GM06990 (cell line): ENCODE measurements around the gene CNN2.

Experiments used
- DNase-seq: peaks from one replicate; pipeline ENCODE4 v3.0.0-alpha.2; 2011; ENCODE audit not compliant: insufficient read length; ENCODE audit errors: extremely low read depth
- H3K27me3 ChIP-seq: replicated peaks from 2 replicates; pipeline ENCODE4 v1.6.0; 2011; ENCODE audit warnings: low read length; ENCODE audit not compliant: control insufficient read depth, insufficient read depth
- H3K36me3 ChIP-seq: 2 replicates; pipeline ENCODE4 v1.5.1; 2011; ENCODE audit warnings: low read length; ENCODE audit not compliant: control insufficient read depth, insufficient read depth
- H3K4me3 ChIP-seq: replicated peaks from 2 replicates; pipeline ENCODE4 v1.5.1; 2011; ENCODE audit warnings: low read depth, mild to moderate bottlenecking, control low read depth, low read length
- TF ChIP-seq, protein P1 (sequence below): IDR thresholded peaks from 2 replicates; pipeline ENCODE4 v1.5.1; 2011; ENCODE audit warnings: low read length, control low read depth, mild to moderate bottlenecking, inconsistent platforms; ENCODE audit not compliant: insufficient read depth, poor library complexity, severe bottlenecking

The CNN2 gene

DNA sequence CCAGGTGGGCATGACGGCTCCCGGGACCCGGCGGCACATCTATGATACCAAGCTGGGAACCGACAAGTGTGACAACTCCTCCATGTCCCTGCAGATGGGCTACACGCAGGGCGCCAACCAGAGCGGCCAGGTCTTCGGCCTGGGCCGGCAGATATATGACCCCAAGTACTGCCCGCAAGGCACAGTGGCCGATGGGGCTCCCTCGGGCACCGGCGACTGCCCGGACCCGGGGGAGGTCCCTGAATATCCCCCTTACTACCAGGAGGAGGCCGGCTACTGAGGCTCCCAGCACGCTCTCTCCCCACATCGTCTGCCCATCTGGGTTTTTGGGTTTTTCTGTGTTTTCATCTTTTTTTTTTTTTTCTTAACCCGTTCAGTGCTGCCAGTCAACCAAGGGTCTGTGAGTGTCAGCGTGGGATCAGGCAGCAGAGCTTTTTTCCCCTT, 11.2 kb downstream of the CNN2 start:
- Histone ChIP-seq H3K4me3 (no peak overlapping the region), H3K27me3 (no peaks in the 10 kb centered on the region), H3K36me3 (peaks cover 18% of the 10 kb centered on the region)
- TF ChIP-seq, protein P1, sequence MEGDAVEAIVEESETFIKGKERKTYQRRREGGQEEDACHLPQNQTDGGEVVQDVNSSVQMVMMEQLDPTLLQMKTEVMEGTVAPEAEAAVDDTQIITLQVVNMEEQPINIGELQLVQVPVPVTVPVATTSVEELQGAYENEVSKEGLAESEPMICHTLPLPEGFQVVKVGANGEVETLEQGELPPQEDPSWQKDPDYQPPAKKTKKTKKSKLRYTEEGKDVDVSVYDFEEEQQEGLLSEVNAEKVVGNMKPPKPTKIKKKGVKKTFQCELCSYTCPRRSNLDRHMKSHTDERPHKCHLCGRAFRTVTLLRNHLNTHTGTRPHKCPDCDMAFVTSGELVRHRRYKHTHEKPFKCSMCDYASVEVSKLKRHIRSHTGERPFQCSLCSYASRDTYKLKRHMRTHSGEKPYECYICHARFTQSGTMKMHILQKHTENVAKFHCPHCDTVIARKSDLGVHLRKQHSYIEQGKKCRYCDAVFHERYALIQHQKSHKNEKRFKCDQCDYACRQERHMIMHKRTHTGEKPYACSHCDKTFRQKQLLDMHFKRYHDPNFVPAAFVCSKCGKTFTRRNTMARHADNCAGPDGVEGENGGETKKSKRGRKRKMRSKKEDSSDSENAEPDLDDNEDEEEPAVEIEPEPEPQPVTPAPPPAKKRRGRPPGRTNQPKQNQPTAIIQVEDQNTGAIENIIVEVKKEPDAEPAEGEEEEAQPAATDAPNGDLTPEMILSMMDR: no peak
- peak; percentile 73 for DNase-seq

DNA sequence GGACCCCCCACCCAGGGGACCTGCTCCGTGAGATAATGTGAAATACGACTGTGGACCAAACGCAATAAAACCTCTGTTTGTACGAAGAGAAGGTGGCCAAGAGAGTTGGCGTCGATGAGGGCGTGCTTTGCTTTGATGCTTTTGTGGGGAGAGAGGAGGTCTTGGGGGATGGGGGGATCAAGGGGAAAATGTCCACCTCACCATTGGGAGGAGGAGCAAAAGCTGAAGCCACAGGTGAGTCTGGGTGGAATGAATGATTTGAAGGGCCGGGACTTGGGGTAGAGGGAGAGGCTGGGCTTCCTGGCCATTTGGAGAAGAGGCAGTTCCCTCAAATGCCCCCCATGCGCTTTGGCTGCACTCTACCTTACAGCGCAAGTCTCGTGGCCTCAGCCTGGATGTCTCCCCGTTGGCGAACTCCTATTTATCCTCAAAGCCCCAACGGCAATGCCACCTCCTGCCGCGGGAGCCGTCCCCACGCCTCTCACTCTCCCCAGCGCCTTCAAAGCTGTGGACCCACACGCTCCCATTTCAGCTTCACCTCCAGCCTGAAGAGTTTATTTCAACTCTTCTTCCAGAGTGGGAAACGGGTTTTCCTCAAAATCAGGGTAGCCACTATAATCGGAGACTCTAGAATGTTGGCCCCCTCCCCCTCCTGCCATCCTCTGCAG, 12.7 kb downstream of the CNN2 start:
- Histone ChIP-seq H3K27me3 (no peaks in the 10 kb centered on the region), H3K4me3 (peak overlapping the region; percentile 40), H3K36me3 (peaks cover 18% of the 10 kb centered on the region)
- TF ChIP-seq, protein P1: no peak
- no peak for DNase-seq

DNA sequence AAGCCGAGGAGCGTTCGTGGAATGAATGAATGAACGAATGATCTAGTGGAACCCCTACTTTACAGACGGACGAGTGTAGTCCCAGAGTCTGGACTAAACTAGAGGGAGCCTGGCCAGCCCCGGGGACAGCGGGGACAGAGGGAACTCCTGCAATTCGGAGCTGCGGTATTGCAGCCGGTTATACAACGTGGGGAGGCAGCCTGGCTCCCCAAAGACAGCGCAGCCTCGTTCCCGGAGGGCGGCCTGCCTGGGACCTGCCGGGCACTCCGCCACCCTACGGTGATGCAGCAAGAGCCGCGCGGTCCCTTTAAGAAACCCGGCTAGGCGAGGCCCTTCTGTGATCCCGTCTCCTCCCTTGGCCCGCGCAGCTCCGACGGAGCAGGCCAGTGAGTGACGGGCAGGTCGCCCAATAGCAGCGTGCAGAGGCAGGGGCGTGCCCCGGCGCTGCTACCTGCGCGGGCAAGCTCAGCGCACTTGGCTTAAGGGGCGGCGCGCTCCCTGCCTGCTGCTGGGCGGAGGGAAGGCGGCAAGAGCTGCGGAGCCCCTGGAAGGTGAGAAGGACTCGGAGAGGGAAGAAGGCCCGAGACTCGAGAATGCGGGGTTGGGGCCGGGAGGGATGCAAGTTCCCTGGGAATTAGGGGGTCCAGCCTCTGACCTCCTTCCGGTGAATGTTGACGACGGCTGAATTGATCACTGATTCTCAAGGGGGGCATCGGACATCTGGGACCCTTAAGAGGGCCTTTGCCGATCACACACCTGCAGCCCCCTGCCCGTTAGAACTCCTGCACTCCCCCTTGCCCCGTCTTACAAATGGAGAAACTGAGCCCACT, 13.5 kb downstream of the CNN2 start, which contains the start of gene ABCA7:
ABCA7 (plus strand) TSS at position 462 of the 830 bp plus-strand sequence. CDS start 1,255 bp downstream, outside the sequence.
- Histone ChIP-seq H3K4me3 (peak within 1 kb of the TSS; percentile 75), H3K27me3 (no peaks in the 10 kb centered on the region), H3K36me3 (peaks cover 21% of the 10 kb centered on the region)
- DNase-seq: peak; percentile 99
- TF ChIP-seq, protein P1: no peak

DNA sequence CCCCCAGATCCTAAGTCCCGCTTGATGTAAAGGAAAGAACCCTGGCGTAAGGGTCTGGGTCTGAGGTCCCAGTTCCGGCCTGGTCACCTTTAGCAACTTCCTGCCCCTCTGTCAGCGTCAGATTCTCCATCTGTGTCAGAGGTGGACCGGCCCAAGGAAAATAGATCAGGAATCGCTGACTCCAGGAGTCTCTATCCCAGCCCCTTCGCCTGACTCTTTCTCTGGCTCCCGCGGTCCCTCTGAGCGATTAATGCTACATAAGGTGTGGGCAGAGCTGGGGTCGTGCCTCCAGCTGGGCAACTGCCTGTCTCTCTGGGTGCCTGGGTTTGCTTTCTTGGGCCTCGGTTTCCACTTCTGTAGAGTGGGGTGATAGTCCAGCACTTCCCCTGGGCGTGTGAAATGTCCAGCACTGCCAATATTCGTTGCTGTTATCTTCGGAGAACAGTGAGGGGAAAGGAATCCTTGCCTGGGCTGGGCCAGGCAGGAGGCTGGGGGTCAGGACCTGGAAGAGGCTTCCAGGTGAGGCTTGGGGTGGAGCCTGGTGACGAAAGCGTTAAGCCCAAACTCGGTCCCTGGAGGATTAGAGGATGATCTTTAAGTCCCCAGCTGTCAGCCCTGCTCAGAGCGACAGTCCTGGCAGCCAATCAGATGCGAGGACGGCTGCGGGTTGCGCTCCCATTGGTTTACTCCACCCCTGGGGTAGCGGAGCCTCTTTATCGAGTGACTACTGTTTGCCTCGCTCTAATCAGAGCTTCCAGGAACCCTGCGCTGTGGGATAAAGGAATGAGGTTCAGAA, 14.3 kb downstream of the CNN2 start:
- H3K36me3 ChIP-seq: peaks cover 19% of the 10 kb centered on the region
- peak; percentile 90 for DNase-seq
- peak overlapping the region; percentile 75 for H3K4me3 ChIP-seq
- TF ChIP-seq, protein P1: no peak
- H3K27me3 ChIP-seq: no peaks in the 10 kb centered on the region

DNA sequence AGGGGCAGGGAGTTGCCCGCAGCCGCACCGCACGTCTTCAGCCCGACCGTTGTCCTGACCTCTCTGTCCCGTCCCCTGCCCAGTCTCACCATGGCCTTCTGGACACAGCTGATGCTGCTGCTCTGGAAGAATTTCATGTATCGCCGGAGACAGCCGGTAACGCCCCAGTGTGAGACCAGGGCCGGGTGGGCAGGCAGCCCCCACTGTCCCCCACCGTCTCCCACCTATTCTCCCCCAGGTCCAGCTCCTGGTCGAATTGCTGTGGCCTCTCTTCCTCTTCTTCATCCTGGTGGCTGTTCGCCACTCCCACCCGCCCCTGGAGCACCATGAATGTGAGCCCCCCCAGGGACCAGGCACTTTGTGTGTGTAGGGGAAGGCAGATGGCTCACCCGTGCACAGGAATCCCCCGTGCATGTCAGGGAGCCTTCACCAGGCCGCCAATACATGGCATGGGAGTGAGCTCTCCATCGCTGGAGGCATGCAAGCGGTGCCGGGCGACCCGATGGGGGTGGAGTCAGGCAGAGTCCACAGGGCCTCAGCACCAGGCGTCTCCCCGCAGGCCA, 14.9 kb downstream of the CNN2 start:
- no peaks in the 10 kb centered on the region for H3K27me3 ChIP-seq
- DNase-seq: no peak
- H3K4me3 ChIP-seq: peak overlapping the region; percentile 75
- TF ChIP-seq, protein P1: no peak
- H3K36me3 ChIP-seq: peaks cover 13% of the 10 kb centered on the region
